ENCODE data around the gene MARCHF4. TPM values are rescaled to one million over a fixed set of nuclear protein-coding genes. Genes with fewer than 3 reads are reported as not detected.

The MARCHF4 gene
- total RNA-seq, 1 donor from 2014 or later = 1.3 TPM

DNA sequence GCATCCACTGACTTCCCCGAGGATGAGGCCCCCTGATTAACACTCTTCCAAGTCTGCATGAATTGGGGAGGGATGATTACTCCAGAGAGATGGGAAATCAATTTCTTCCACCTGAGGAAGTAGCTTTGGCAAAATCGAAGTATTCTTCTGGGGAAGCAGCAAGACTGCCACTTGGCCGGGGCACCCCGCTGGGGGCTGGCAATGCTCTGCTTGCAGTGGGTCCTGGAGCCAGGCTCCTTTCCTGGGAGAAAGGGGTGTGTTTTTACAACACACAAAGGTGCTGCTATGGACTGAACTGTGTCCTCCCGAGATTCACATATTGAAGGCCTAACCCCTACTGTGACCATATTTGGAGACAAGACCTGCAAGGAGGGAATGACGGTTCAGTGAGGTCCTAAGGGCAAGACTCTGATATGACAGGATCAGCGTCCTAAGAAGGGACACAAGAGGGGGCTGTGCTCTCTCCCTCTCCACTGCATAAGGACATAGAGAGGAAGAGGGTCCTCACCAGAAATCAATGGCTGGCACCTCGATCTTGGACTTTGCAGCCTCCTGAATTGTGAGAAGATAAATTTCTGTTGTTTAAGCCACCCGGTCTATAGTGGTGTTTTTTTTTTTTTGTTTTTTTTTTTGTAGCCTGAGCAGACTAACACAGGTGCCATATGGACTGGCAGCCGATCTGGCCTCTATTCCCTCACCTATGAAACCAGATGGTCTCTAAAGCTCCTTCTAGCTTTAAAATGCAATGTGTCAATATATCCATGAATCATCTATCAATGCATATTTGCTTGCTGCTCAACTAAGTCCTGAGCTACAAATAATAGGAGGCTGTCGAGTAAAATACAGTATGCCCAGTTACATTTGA lies 36.4 kb upstream of the MARCHF4 start:
- Mint-ChIP-seq H3K27me3 (ENCODE audit: unreplicated experiment) (no peaks in the 10 kb centered on the region), H3K4me3 (ENCODE audit: unreplicated experiment) (no peak overlapping the region), H3K36me3 (ENCODE audit: unreplicated experiment) (no peaks in the 10 kb centered on the region), H3K27ac (ENCODE audit: unreplicated experiment) (no peak overlapping the region), H3K4me1 (ENCODE audit: unreplicated experiment) (peaks cover 12% of the 10 kb centered on the region), H3K9me3 (ENCODE audit: unreplicated experiment) (no peaks in the 10 kb centered on the region)
- no peak for DNase-seq (ENCODE audit: extremely low spot score, unreplicated experiment)
- no peak for TF ChIP-seq CTCF (IDR thresholded peaks at IDR 0.05)

DNA sequence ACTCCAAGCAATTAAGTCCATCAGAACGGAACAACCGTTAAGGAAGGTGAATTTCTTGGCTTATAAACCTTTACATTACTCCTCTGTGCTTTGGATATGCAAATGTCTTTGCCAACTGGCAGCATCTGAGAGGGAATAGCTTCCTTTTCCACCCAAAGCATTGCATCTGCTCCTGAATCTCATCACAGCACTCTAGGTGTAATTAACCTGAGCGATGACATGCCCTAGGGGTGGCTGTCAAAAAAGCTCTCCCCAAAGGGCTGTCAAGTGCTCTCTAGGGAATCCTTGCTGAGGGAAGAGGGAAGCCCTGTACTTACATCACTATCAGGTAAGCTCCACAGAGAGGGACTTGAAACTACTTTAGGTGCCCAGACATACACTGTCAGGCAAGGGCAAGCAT lies 34.5 kb upstream of the MARCHF4 start:
- H3K9me3 Mint-ChIP-seq (ENCODE audit: unreplicated experiment) = no peaks in the 10 kb centered on the region
- H3K27ac Mint-ChIP-seq (ENCODE audit: unreplicated experiment) = no peak overlapping the region
- no peak overlapping the region for H3K4me3 Mint-ChIP-seq (ENCODE audit: unreplicated experiment)
- no peak for DNase-seq (ENCODE audit: extremely low spot score, unreplicated experiment)
- no peak for TF ChIP-seq CTCF (IDR thresholded peaks at IDR 0.05)
- H3K4me1 Mint-ChIP-seq (ENCODE audit: unreplicated experiment) = peaks cover 3% of the 10 kb centered on the region
- H3K36me3 Mint-ChIP-seq (ENCODE audit: unreplicated experiment) = no peaks in the 10 kb centered on the region
- H3K27me3 Mint-ChIP-seq (ENCODE audit: unreplicated experiment) = no peaks in the 10 kb centered on the region

GRCh38 chr2:216405588-216405987 lies 33.3 kb upstream of the MARCHF4 start:
- no peak for TF ChIP-seq CTCF (IDR thresholded peaks at IDR 0.05)
- Mint-ChIP-seq H3K4me1 (ENCODE audit: unreplicated experiment) (no peaks in the 10 kb centered on the region), H3K36me3 (ENCODE audit: unreplicated experiment) (no peaks in the 10 kb centered on the region), H3K27me3 (ENCODE audit: unreplicated experiment) (no peaks in the 10 kb centered on the region), H3K27ac (ENCODE audit: unreplicated experiment) (no peak overlapping the region), H3K4me3 (ENCODE audit: unreplicated experiment) (no peak overlapping the region), H3K9me3 (ENCODE audit: unreplicated experiment) (no peaks in the 10 kb centered on the region)
- DNase-seq (ENCODE audit: extremely low spot score, unreplicated experiment) = no peak

GRCh38 chr2:216404010-216404618 lies 31.8 kb upstream of the MARCHF4 start:
- H3K4me3 Mint-ChIP-seq (ENCODE audit: unreplicated experiment) = no peak overlapping the region
- no peak for DNase-seq (ENCODE audit: extremely low spot score, unreplicated experiment)
- no peaks in the 10 kb centered on the region for H3K4me1 Mint-ChIP-seq (ENCODE audit: unreplicated experiment)
- H3K9me3 Mint-ChIP-seq (ENCODE audit: unreplicated experiment) = no peaks in the 10 kb centered on the region
- peak; percentile 79 for TF ChIP-seq CTCF (IDR thresholded peaks at IDR 0.05)
- no peaks in the 10 kb centered on the region for H3K27me3 Mint-ChIP-seq (ENCODE audit: unreplicated experiment)
- H3K27ac Mint-ChIP-seq (ENCODE audit: unreplicated experiment) = no peak overlapping the region
- no peaks in the 10 kb centered on the region for H3K36me3 Mint-ChIP-seq (ENCODE audit: unreplicated experiment)

DNA sequence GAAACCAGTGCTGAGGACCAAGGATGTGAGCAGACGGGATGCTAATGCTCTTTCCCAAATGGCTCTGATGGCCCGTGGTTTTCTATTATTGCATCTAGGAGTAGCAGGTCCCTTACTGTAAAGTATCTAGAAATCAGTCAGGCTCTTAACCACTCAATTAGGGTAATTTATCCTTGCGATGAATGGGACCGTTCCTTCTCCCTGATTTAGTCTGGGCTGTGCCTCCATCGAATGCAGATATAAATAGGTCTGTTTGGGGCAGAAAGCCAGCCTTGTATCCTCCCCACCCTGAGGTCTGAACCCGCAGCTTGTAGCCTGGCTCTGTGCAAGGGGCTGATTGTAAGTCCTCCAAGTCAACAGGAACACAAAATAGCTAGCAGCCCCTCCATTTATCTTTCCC lies 30.5 kb upstream of the MARCHF4 start:
- no peak for TF ChIP-seq CTCF (IDR thresholded peaks at IDR 0.05)
- Mint-ChIP-seq H3K4me1 (ENCODE audit: unreplicated experiment) (no peaks in the 10 kb centered on the region), H3K27me3 (ENCODE audit: unreplicated experiment) (no peaks in the 10 kb centered on the region), H3K27ac (ENCODE audit: unreplicated experiment) (no peak overlapping the region), H3K9me3 (ENCODE audit: unreplicated experiment) (no peaks in the 10 kb centered on the region), H3K36me3 (ENCODE audit: unreplicated experiment) (no peaks in the 10 kb centered on the region), H3K4me3 (ENCODE audit: unreplicated experiment) (no peak overlapping the region)
- no peak for DNase-seq (ENCODE audit: extremely low spot score, unreplicated experiment)
